ENCODE data around the gene KREMEN2. TPM values are rescaled to one million over a fixed set of nuclear protein-coding genes. Genes with fewer than 3 reads are reported as not detected.
A peak's percentile ranks its signal among the peaks of the same experiment; 100 is the strongest.

Gene KREMEN2
- polyA plus RNA-seq, 4 donors = 1.0 to 3.3 (median 1.6) TPM

DNA sequence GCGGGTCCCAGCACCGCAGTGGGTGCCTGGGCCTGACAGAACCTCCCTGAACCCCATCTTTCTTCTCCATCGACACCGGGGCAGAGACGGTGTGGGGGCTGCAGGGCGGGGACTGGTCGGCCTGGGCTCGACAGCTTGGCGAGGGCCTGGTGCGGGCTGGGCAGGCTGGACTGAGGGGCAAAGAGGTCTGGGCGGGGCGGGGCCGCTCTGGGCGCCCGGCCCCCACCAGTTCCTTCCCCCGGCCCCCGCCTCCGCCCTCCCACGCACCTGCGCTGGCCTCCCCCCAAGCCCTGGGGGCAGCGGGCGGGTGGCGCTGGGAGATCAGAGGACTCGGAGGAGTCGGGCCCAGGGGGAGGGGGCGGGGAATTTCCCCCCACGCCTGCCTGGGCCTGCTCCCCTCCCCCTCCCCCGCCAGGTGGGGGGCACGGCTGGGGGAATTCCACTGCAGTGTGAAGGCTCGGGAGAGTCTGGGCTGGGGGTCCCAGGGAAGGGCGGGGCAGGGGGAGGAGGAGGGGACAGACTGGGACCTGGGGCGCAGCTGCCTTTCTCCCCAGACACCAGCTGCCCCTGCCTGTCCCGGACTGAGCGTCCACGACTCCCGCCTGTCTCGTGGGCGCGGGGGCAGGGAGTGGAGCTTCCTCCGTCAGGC, 877 bp upstream of the KREMEN2 start:
- DNase-seq (ENCODE audit: low read depth in 4 of 4, low spot score in 3 of 4) = no peak

- DNase-seq (ENCODE audit: low read depth in 4 of 4, low spot score in 3 of 4) = no peak
Observed at GRCh38 chr16:2964475-2965336, 631 bp downstream of the KREMEN2 start.

- no peak for DNase-seq (ENCODE audit: low read depth in 4 of 4, low spot score in 3 of 4)
Observed at GRCh38 chr16:2966043-2966807, 2.1 kb downstream of the KREMEN2 start.

GRCh38 chr16:2966808-2967191, 2.7 kb downstream of the KREMEN2 start:
- DNase-seq (ENCODE audit: low read depth in 4 of 4, low spot score in 3 of 4) = no peak

DNA sequence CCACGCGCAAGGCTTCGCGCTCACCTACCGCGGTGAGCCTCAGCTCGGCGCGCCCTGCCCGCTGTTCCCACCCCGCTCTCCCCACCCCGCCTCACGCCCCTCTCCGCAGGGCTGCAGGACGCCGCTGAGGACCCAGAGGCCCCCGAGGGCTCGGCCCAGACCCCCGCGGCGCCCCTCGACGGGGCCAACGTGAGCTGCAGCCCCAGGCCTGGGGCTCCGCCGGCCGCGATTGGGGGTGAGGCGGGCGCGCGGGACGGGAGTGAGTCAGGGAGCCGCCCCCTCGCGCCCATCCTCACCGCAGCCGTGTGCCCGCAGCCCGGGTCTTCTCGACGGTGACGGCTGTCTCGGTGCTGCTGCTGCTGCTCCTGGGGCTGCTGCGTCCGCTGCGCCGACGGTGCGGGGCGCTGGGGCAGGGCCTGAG, 3.1 kb downstream of the KREMEN2 start:
- no peak for DNase-seq (ENCODE audit: low read depth in 4 of 4, low spot score in 3 of 4)

DNA sequence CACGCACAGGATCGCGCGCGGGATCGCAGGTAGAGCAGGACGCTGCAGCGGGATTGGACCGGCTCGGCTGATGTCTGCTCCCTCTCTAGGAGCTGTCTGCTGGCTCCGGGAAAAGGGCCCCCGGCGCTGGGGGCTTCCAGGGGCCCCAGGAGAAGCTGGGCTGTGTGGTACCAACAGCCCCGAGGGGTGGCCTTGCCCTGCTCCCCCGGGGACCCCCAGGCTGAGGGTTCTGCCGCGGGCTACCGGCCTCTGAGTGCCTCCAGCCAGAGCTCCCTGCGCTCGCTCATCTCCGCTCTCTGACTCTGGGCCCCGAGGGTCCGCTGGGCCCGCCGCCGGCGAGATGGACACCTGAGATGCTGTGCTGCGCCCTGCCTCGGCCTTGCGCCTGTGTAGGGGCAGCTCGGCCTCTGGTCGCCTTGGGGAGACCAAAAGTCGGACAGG, 3.7 kb downstream of the KREMEN2 start:
- DNase-seq (ENCODE audit: low read depth in 4 of 4, low spot score in 3 of 4) = no peak

DNA sequence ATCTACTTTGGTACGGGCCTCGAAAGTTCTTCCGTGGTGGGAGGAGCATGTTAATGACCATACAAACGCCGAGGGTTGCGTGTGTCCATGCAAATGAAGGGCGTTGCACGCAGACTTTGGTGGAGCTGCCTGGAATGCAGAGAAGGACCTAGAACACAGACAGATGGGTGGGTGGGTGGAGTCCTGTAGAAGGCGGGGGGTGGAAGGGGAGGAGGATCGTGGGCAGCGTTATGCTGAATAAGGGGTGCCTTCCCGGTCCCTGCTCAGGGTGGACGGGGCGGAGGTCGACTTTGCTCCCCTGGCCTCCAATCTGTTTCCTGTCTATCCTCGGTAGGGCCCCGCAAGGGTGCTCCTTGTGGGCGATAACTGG, 4.3 kb downstream of the KREMEN2 start:
- DNase-seq (ENCODE audit: low read depth in 4 of 4, low spot score in 3 of 4) = no peak

DNA sequence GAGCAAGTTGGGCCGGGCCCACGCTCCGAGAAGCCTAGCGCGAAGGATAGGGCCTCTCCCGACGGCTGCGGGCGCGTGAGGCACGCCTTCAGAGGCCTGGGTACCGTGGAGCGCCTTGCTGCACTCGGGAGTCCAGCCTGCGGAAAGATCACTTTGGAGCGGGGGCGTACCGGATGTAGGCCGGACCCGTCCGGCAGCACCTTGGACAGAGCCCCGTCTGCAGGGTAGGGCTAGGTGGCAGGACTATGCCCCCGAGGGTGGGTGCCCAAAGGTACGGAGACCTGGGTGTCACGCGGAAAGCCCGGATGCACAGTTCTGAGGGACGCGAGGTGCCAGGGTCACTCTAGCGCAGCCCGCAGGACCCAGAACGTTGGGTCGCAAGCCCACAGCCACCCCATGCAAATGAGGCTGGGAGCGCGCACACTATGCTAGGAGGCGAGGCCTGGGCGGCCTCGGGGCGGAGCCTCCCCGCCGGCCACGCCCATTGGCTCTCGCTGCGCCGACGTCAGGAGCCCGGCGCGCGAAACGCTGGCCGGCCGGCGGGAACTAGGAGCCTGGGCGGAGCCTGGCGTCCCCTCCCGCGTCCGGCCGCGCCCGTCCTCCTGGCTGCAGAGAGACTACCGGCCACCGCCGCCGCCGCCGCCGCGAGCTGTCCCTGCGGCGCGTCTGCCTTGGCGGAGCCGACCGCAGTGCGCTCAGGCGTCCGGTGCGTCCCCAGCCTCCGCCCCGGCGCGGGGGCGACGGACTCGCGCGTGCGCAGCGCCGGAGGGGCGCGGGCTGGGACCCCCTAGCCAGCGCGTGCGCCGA, 4.9 kb downstream of the KREMEN2 start, which contains the start of gene PAQR4:
Gene PAQR4 (plus strand): TSS at position 611 of the 807 bp plus-strand sequence. CDS start 327 bp downstream, outside the sequence.
- peak; percentile 73 to 84 (median 80) for DNase-seq (ENCODE audit: low read depth in 4 of 4, low spot score in 3 of 4)

GRCh38 chr16:2969545-2970521, 5.8 kb downstream of the KREMEN2 start:
- no peak for DNase-seq (ENCODE audit: low read depth in 4 of 4, low spot score in 3 of 4)

DNA sequence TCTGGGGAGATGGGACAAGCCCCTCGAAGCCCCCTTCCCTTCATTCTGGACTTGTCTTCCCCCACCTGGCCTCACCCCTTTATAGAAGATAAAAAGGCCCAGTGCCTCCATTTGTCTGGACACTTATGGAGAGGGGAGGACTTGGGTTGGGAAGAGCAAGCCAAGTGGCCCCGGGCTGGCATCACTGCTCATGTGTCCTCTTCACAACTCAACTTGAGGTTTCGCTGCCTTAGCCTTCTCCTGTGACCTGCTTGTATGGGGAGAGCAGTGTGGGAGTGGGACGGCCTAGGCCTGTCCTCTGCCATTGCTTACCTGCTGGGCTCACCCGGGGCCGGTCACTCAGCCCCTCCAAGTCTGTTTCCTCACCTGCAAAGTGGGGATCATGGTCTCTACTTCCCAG, 6.5 kb downstream of the KREMEN2 start:
- no peak for DNase-seq (ENCODE audit: low read depth in 4 of 4, low spot score in 3 of 4)

GRCh38 chr16:2971134-2971984, 7.3 kb downstream of the KREMEN2 start:
- no peak for DNase-seq (ENCODE audit: low read depth in 4 of 4, low spot score in 3 of 4)

DNA sequence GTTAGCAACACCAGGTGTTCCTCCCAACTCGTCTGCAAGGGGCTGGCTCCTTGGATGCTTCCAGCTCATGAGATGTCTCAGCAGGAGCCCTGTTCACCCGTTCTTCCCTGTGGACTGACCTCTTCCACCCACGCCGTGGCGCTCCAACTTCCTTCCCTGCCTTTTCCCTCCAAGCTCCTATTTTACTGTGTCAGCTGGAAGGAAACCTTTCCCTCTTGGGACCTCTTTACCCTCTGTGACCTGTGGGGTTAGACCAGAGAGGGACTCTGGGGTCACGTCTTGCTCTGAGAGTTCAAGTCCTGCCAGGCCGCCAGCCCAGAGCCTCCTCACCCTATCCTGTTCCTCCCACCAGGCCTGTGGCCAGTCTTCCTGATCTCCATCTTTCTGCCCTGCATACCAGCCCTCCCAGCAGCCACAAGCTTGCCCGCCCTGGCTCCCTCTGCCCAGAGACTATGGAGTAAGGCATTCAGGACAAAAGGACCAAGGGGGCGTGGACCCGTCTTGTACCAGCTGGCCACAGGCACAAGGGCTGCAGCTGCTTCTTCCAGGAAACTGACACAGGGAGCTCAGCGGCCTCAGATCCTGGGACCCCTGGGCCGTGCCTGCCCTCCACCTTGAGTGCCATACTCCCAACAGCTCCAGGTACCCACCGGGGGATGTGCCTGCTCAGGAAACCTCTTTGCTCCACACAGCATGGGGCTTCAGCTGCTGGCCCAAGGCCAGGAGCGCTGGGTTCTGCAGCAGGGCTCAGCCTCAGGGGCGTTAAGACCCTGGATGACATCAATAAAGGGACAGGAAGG, 8.1 kb downstream of the KREMEN2 start:
- DNase-seq (ENCODE audit: low read depth in 4 of 4, low spot score in 3 of 4) = no peak

DNA sequence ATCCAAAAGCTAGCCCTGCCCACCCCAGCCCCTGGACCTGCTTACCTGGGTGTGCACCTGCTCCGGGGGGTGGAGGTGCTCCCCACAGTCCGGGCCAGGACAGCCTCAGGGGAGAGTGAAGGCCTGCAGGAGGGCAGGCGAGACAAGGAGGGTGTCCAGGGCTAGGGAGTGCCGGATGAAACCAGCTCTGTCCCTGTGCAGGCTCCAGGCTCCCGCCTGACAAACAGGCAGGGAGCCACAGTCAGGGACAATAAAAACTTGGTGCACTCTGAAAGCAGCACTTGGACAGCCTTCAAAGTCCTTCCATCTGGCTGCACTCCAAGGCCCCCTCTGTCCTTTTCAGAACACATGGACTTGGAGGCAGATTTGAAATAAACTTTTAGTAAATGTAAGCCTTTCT, 9.0 kb downstream of the KREMEN2 start:
- no peak for DNase-seq (ENCODE audit: low read depth in 4 of 4, low spot score in 3 of 4)

- no peak for DNase-seq (ENCODE audit: low read depth in 4 of 4, low spot score in 3 of 4)
Observed at GRCh38 chr16:2973605-2974318, 9.7 kb downstream of the KREMEN2 start.

GRCh38 chr16:2974319-2975056, 10.4 kb downstream of the KREMEN2 start:
- no peak for DNase-seq (ENCODE audit: low read depth in 4 of 4, low spot score in 3 of 4)

- no peak for DNase-seq (ENCODE audit: low read depth in 4 of 4, low spot score in 3 of 4)
Observed at GRCh38 chr16:2975161-2975795, 11.2 kb downstream of the KREMEN2 start.
